ENCODE data around the gene TRPC6. TPM values are rescaled to one million over a fixed set of nuclear protein-coding genes. Genes with fewer than 3 reads are reported as not detected.

Gene TRPC6
- total RNA-seq, 4 donors from 2014 or later = 3.5 to 59.6 (median 40.2) TPM

GRCh38 chr11:101476191-101476590 lies 107.6 kb downstream of the TRPC6 start:
- H3K4me1 ChIP-seq = peaks cover 0 to 16% (median 0%) of the 10 kb centered on the region in 3 donors
- no peak overlapping the region for H3K27ac ChIP-seq
- no peak overlapping the region for H3K4me3 ChIP-seq
- TF ChIP-seq POLR2A (IDR thresholded peaks at IDR 0.05) (no peak), POLR2AphosphoS5 (IDR thresholded peaks at IDR 0.05) (no peak), CTCF (IDR thresholded peaks at IDR 0.05) (no peak), EP300 (IDR thresholded peaks at IDR 0.05) (no peak)
- H3K9me3 ChIP-seq = no peaks in the 10 kb centered on the region
- no peaks in the 10 kb centered on the region for H3K36me3 ChIP-seq
- ATAC-seq = no peak
- H3K27me3 ChIP-seq = no peaks in the 10 kb centered on the region
- WGBS, 2 donors (ENCODE audit: low coverage in 1 of 2) = 91 to 98% methylated on average over 6 of the region's 6 CpGs

GRCh38 chr11:101475699-101476098 lies 108.1 kb downstream of the TRPC6 start:
- WGBS, 2 donors (ENCODE audit: low coverage in 1 of 2) = 80 to 87% methylated on average over 4 of the region's 4 CpGs

GRCh38 chr11:101474666-101475065 lies 109.1 kb downstream of the TRPC6 start:
- H3K27ac ChIP-seq = no peak overlapping the region
- H3K27me3 ChIP-seq = no peaks in the 10 kb centered on the region
- H3K36me3 ChIP-seq = no peaks in the 10 kb centered on the region
- ATAC-seq = no peak
- H3K4me1 ChIP-seq = peaks cover 0 to 24% (median 0%) of the 10 kb centered on the region in 3 donors
- TF ChIP-seq EP300 (IDR thresholded peaks at IDR 0.05) (no peak), POLR2A (IDR thresholded peaks at IDR 0.05) (no peak), CTCF (IDR thresholded peaks at IDR 0.05) (no peak), POLR2AphosphoS5 (IDR thresholded peaks at IDR 0.05) (no peak)
- 65 to 73% methylated on average over 2 to 3 of the region's 3 CpGs for WGBS, 2 donors (ENCODE audit: low coverage in 1 of 2)
- no peaks in the 10 kb centered on the region for H3K9me3 ChIP-seq
- H3K4me3 ChIP-seq = no peak overlapping the region

More at GRCh38 chr11:101475699-101476098, 108.1 kb downstream of the TRPC6 start:
- no peaks in the 10 kb centered on the region for H3K27me3 ChIP-seq
- H3K9me3 ChIP-seq = no peaks in the 10 kb centered on the region
- no peaks in the 10 kb centered on the region for H3K36me3 ChIP-seq
- H3K4me3 ChIP-seq = no peak overlapping the region
- no peak overlapping the region for H3K27ac ChIP-seq
- ATAC-seq = no peak
- H3K4me1 ChIP-seq = peaks cover 0 to 20% (median 0%) of the 10 kb centered on the region in 3 donors
- no peak for TF ChIP-seq POLR2AphosphoS5 (IDR thresholded peaks at IDR 0.05)

GRCh38 chr11:101470881-101471520 lies 112.8 kb downstream of the TRPC6 start:
- WGBS, 2 donors (ENCODE audit: low coverage in 1 of 2) = 17 to 32% methylated on average over 3 of the region's 3 CpGs
- Histone ChIP-seq H3K36me3 (peaks cover 0 to 17% of the 10 kb centered on the region in 2 donors), H3K27me3 (no peaks in the 10 kb centered on the region), H3K4me1 (peaks cover 0 to 16% (median 0%) of the 10 kb centered on the region in 3 donors), H3K4me3 (no peak overlapping the region), H3K27ac (peak overlapping the region in 3 of 4 donors; percentile 5 to 60 (median 48)), H3K9me3 (no peaks in the 10 kb centered on the region)
- TF ChIP-seq POLR2A (IDR thresholded peaks at IDR 0.05) (no peak), EP300 (IDR thresholded peaks at IDR 0.05) (no peak), CTCF (IDR thresholded peaks at IDR 0.05) (no peak), POLR2AphosphoS5 (IDR thresholded peaks at IDR 0.05) (no peak)
- no peak for ATAC-seq

GRCh38 chr11:101470419-101470818 lies 113.4 kb downstream of the TRPC6 start:
- Histone ChIP-seq H3K27ac (peak overlapping the region in 2 of 4 donors; percentile 5 to 60), H3K4me3 (no peak overlapping the region), H3K36me3 (peaks cover 0 to 20% of the 10 kb centered on the region in 2 donors), H3K9me3 (no peaks in the 10 kb centered on the region), H3K4me1 (peaks cover 0 to 16% (median 0%) of the 10 kb centered on the region in 3 donors), H3K27me3 (no peaks in the 10 kb centered on the region)
- TF ChIP-seq POLR2A (IDR thresholded peaks at IDR 0.05) (no peak), EP300 (IDR thresholded peaks at IDR 0.05) (no peak), POLR2AphosphoS5 (IDR thresholded peaks at IDR 0.05) (no peak), CTCF (IDR thresholded peaks at IDR 0.05) (no peak)
- 85% methylated on average over 1 of the region's 2 CpGs; no CpG with 5 or more reads in 1 of the 2 donors for WGBS, 2 donors (ENCODE audit: low coverage in 1 of 2)
- ATAC-seq = no peak
